Measurements from ENCODE around the gene PRKCH. TPM values are rescaled to one million over a fixed set of nuclear protein-coding genes. Genes with fewer than 3 reads are reported as not detected.

The PRKCH gene
- total RNA-seq, 1 experiment from 2014 or later: 5.2 TPM

DNA sequence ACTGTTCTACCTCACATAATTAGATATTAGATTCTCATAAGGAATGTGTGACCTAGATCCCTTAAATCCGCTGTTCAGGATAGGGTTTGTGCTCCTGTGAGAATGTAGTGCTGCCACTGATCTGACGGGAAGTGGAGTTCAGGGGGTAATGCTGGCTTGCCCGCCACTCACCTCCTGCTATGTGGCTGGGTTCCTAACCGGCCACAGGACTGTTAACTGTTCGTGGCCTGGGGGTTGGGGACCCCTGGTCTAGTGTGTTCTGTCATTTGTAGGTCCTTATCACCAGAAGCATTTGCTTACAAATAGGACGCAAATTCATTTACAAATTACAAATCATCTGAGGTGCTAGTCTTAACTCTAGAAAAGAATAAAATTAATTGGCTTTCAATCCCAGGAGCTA is 23.8 kb upstream of the PRKCH start:
- Histone ChIP-seq H3K27me3 (ENCODE audit: insufficient read depth, low read length) (no peaks in the 10 kb centered on the region), H2AFZ (ENCODE audit: low read length) (no peak overlapping the region), H3K23ac (ENCODE audit: insufficient read length, low read depth, low read length) (no peak overlapping the region), H3K9me3 (ENCODE audit: control insufficient read depth, low read depth, low read length) (no peaks in the 10 kb centered on the region), H3K79me1 (ENCODE audit: insufficient read depth, low read depth, low read length, poor library complexity, severe bottlenecking) (no peaks in the 10 kb centered on the region), H4K20me1 (ENCODE audit: control insufficient read depth, insufficient read depth, insufficient read length) (no peaks in the 10 kb centered on the region), H3K79me2 (ENCODE audit: insufficient read depth, low read length) (no peaks in the 10 kb centered on the region), H2BK120ac (ENCODE audit: low read depth, low read length, poor library complexity, severe bottlenecking) (no peak overlapping the region), H3K23me2 (ENCODE audit: insufficient read length, low read depth, low read length, poor library complexity, severe bottlenecking) (no peaks in the 10 kb centered on the region), H4K8ac (replicated peaks; ENCODE audit: insufficient read length, low read depth, low read length) (no peak overlapping the region), H4K91ac (ENCODE audit: insufficient read length, low read depth, low read length) (no peak overlapping the region), H3K18ac (ENCODE audit: insufficient read length, low read depth, low read length) (no peak overlapping the region), H2BK20ac (ENCODE audit: low read depth, low read length, poor library complexity, severe bottlenecking) (no peak overlapping the region), H3K27ac (ENCODE audit: insufficient read length, low read depth, low read length) (no peak overlapping the region), H4K5ac (ENCODE audit: insufficient read length, low read depth, low read length) (no peak overlapping the region), H2BK15ac (ENCODE audit: low read depth, low read length) (no peak overlapping the region), H3T11ph (ENCODE audit: low read length) (no peak overlapping the region), H3K9ac (ENCODE audit: extremely low read depth, insufficient read length, low read length) (no peak overlapping the region), H3K14ac (ENCODE audit: insufficient read depth, low read length) (no peak overlapping the region), H3K56ac (ENCODE audit: insufficient read length, low read depth, low read length) (no peak overlapping the region), H2BK5ac (ENCODE audit: insufficient read length, low read length) (no peak overlapping the region), H3K4me2 (ENCODE audit: insufficient read depth, insufficient read length, low read length) (no peak overlapping the region), H3K4ac (ENCODE audit: low read depth, low read length) (no peak overlapping the region), H2AK5ac (ENCODE audit: insufficient read length, low read length) (no peak overlapping the region), H3K4me1 (ENCODE audit: insufficient read depth, low read length) (peaks cover 5% of the 10 kb centered on the region; the same call in 1 of the 2 replicates), H2BK12ac (ENCODE audit: insufficient read length, low read depth, low read length) (no peak overlapping the region)
- H3K27ac Mint-ChIP-seq: no peak overlapping the region
- no peak for TF ChIP-seq CTCF (conservative IDR thresholded peaks at IDR 0.05)
- H3K4me1 Mint-ChIP-seq: peaks cover 32 to 35% of the 10 kb centered on the region in 2 experiments
- H3K4me3 Mint-ChIP-seq: no peak overlapping the region
- no peak for DNase-seq
- no peaks in the 10 kb centered on the region for H3K9me3 Mint-ChIP-seq
- peaks cover 4% of the 10 kb centered on the region for H3K27me3 Mint-ChIP-seq (ENCODE audit: low read depth)
- no CpG with 5 or more reads among the region's 6 CpGs for WGBS (ENCODE audit: extremely low coverage, insufficient read length, low lambda C conversion rate)
- H3K36me3 Mint-ChIP-seq (ENCODE audit: insufficient read depth in 1 of 3, low read depth in 3 of 3): no peaks in the 10 kb centered on the region
